Cerebellar nuclear complex (tissue), 1 donor: ENCODE data around the gene CIAO3.

ENCODE experiments used
- DNase-seq, 2 experiments: peaks; one replicate each; lab custom pipeline; 2025; lab: John Stamatoyannopoulos, UW

Gene CIAO3

DNA sequence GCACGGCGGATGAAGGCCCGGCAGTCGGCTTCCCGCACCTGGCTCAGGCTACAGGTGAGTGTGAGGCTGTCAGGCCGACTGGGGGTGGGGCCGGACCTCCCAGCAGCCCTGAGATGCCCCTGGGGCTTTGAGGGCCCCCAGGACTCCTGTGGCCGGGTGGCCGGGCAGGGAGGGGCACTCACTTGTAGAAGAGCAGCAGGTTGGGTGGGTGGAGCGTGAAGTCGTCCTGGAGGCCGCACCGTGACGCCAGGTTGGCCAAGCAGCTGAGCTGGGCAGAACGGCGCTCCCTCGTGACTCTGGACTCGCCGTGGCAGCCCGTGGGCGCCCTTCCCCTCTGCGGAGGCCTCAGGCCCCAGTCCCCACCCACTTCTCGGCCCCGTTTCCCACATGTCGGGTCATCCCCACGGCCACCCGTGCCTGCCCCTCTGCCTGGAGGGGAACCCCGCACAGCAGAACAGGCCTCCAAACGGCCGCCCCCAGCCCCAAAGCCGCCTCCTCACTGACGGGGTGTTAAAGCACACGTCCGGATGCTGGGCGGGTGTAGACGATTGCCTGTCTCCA is 34.5 kb upstream of the CIAO3 start:
- no peak for DNase-seq

DNA sequence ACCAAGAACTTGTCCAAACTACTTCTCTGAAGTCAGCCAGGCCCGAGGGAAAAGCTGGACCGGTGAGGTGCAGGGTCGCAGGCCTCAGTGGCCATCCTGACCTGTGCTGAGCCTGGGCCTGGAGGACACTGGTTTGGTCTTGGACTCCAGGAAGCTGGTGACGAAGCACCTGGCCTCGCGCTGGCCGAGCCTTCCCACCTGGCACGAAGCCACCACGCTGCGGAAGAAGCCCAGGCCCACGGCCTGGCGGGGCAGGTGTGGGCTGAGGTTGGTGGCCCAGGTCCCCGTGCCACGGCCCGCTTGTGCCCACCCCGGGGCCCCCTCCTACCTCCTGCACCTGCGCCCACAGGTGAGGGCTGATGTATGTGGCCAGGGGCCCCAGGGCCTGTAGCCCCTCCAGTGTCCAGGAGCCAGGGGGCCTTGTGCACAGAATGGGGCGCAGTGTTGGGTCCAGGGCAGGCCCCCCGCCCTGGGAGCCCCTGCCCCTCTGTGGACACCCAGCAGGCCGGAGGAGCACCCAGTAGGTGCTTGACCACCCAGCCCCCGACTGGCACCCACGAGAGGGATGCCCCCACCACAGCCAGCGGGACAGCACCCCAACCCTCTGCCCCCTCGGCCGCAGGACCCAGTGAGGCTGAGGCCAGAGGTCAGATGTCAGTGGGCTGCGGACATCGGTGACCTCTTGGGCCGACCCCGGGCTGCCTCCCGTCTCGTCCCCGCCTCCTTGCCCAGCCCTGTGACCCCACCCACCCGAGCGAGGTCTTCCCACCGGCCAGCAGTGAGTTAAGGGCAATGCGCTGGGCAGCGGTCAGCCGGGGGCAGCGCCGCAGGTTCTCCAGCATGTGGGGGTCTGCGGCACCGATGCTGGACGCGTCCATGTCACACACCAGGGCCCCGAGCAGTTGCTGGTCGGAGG is 33.5 kb upstream of the CIAO3 start:
- no peak for DNase-seq

DNA sequence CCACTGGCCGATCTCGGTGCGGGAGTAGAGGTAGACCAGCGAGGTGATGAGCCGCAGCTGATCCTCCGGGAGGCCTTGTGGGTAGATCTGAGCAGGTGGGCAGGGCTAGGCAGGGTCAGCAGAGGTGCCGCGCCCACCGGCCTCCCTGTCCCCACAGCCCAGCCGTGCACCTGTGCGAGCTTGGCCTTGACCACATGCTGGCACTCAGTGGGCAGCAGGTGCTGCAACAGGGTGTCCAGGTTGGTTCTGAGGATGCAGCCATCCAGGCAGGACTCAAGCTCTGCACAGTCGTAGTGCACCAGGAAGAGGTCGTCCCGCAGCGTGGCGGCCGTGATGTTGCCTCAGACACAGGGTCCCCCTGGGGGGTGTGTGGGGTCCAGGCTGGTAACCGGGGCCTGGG is 32.2 kb upstream of the CIAO3 start:
- DNase-seq, result no peak

DNA sequence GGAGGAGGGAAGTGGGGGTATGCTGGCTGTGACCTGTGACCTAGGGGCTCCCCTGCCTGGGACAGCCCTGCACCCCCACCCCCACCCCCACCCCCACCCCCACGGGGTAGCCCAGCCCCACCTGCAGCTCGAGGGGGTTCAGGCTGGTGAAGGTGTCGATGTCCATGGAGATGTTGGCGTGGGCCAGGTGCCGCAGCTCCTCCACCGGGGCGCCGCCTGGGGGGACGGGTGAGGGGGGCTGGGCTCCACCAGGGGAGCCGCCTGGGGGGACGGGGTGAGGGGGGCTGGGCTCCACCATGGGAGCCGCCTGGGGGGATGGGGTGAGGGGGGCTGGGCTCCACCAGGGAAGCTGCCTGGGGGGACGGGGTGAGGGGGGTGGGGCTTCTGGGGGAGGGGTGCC is 29.6 kb upstream of the CIAO3 start:
- DNase-seq, result no peak

DNA sequence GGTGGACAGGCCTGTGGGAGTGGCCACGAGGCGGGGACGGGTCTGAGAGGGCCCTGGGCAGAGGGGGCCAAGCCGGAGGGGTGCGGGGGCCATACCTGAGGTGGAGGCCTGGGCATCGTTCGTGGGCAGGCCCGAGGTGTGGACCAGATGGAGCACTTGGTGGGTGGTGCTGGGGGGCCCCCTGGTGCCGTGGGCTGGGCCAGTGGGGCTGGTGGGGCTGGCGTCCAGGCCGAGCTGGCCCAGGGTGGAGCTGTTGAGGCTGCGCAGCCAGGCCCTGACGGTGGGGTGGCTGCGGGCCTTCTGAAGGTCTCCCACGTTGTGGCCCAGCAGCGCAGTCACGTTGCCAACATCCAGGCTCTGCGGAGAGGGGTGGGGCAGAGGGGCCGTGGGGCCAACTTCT is 29.1 kb upstream of the CIAO3 start:
- no peak for DNase-seq

DNA sequence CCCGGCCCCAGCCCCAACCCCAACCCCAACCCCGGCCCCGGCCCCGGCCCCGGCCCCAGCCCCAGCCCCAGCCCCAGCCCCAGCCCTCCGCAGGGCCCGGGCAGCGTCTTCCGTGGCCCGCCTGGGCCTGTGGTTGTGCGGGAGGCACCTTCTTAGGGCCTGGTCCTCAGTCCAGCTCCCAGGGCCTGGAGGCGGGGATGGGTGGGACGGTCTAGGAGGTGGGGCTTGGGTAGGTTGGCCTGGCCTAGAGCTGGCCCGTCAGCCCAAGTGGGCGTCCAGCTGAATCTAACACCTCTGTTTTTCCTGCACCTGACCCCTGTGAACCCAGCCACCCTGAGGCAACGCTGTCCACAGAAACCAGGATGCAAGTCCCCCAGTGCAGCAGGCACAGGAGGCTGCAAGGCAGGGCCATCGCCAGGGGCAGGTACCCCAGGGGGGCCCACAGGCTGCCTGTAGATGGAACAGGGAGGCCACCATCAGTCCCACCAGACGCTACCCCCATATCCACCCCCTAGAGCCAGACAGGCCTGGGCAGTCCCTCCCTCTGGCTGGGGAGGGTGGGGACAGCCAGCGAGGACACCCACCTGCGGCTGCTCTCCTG is 28.5 kb upstream of the CIAO3 start:
- no peak for DNase-seq

DNA sequence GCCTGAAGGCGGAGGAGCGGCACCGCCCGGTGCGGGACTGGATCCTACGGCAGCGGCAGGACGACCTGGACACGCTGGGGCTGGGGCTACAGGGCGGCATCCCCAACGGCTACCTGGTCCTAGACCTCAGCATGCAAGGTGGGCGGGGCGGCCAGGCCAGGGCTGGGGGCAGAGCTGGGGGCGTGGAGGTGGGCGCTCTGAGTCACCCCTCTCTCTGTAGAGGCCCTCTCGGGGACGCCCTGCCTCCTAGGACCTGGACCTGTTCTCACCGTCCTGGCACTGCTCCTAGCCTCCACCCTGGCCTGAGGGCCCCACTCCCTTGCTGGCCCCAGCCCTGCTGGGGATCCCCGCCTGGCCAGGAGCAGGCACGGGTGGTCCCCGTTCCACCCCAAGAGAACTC is 27.6 kb upstream of the CIAO3 start:
- DNase-seq, result no peak

DNA sequence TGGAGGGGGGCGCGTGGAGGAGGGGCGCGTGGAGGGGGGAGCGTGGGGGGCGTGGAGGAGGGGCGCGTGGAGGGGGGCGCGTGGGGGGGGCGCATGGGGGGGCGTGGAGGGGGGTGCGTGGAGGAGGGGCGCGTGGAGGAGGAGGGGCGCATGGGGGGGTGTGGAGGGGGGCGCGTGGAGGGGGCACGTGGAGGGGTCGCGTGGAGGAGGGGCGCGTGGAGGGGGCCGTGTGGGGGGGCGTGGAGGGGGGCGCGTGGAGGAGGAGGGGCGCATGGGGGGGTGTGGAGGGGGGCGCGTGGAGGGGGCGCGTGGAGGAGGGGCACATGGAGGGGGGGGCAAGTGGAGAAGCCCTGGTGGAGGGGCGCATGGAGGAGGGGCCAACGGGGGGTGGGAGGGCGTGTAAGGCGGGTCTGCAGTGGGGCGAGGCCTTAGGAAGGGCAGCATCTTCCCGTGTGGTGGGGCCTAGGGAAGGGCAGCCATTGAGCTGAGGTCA is 27.0 kb upstream of the CIAO3 start:
- DNase-seq, result no peak

DNA sequence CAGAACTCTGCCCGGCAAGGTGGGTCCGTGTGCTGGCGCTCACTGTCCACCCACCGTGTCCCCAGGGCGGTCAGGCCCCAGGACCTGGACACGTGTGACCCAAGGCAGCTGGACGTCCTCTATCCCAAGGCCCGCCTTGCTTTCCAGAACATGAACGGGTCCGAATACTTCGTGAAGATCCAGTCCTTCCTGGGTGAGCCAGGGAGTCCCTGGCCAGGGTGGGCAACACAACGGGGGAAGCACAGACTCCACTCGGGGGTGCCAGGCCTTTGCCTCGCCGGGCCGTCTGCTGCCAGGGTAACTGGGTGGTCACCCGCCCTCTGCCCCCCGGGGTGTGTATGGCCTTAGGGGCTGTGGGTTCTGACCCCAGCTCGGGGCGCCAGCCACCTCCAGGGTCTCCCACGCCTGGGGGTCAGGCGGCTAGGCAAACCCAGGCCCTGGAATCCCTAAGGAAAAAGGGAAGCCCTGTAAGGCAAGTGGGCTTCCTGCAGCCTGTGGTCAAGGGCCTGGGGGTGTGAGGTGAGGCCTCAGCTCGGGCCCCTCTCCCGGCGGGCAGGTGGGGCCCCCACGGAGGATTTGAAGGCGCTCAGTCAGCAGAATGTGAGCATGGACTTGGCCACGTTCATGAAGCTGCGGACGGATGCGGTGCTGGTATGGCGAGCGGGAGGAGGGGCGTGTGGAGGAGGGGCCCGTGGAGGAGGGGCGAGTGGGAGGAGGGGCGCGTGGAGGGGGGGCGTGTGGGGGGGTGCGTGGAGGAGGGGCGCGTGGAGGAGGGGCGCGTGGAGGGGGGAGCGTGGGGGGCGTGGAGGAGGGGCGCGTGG is 26.2 kb upstream of the CIAO3 start:
- no peak for DNase-seq

DNA sequence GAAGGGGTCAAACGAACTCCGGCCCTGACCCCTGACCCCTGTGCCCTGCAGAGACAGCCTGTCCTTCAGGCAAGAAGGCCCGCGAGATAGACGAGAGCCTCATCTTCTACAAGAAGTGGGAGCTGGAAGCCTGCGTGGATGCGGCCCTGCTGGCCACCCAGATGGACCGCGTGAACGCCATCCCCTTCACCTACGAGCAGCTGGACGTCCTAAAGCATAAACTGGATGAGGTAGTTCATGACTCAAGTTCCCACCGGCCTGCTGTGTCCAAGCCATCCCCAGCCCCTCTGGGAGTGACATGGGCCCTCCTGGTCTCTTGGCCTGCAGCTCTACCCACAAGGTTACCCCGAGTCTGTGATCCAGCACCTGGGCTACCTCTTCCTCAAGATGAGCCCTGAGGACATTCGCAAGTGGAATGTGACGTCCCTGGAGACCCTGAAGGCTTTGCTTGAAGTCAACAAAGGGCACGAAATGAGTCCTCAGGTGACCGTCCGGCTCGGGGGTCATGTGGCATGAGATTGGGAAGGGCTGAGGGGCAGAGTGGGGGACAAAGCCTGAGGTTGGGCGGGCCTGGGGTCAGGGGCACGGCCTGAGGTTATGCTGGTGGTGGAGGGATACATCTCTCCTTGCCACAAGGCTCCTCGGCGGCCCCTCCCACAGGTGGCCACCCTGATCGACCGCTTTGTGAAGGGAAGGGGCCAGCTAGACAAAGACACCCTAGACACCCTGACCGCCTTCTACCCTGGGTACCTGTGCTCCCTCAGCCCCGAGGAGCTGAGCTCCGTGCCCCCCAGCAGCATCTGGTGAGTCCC is 25.4 kb upstream of the CIAO3 start:
- no peak for DNase-seq

DNA sequence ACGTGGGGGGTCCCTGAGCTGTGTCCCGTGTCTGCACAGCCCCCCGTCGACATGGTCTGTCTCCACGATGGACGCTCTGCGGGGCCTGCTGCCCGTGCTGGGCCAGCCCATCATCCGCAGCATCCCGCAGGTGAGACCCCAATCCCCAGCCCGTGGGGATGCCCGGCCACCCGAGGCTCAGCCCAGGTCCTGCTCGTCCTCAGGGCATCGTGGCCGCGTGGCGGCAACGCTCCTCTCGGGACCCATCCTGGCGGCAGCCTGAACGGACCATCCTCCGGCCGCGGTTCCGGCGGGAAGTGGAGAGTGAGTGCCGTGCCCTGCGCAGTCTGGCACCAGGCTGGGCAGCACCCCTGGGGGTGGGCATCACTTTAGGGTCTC is 24.7 kb upstream of the CIAO3 start:
- no peak for DNase-seq

DNA sequence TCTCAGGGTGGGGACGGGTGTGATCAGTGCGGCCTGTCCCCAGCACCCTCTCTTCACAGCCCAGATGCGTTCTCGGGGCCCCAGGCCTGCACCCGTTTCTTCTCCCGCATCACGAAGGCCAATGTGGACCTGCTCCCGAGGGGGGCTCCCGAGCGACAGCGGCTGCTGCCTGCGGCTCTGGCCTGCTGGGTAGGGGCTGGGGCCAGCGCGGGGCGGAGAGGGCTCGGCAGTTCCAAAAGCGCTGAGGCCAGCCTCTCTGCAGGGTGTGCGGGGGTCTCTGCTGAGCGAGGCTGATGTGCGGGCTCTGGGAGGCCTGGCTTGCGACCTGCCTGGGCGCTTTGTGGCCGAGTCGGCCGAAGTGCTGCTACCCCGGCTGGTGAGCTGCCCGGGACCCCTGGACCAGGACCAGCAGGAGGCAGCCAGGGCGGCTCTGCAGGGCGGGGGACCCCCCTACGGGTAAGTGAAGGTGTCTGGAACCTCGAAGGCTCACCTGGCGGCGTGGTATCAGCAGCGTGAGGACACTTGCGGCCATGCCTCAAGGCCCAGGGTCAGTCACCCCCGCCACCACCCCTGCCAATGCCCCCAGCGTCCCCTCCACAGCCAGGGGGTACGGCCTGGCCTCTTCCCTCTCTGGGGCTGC is 24.2 kb upstream of the CIAO3 start:
- DNase-seq, result no peak

DNA sequence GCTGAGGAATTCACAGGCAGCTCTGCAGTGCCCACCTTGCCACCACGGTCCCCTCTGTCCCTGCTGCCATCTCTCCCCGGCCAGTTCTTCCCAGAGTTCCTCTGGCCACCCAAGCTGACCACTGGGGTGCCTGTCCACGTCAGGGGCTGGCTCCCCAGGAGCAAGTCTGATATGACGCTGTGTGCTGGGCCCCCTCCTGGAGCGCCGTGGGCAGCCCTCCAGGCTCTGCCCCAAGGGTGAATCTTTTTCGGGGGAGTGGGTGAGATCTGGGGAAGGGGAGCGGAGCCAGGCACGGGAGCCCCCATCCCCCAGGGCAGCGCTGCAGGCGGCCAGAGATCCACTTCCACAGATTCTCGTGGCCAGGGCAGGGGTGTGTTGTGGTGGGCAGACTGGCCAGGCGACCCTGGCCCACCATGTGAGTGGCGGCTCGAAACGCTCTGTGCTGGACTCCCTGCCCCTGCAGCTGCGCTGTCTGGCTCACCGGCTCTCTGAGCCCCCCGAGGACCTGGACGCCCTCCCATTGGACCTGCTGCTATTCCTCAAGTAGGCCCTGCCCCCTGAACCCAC is 23.5 kb upstream of the CIAO3 start:
- DNase-seq, result no peak

DNA sequence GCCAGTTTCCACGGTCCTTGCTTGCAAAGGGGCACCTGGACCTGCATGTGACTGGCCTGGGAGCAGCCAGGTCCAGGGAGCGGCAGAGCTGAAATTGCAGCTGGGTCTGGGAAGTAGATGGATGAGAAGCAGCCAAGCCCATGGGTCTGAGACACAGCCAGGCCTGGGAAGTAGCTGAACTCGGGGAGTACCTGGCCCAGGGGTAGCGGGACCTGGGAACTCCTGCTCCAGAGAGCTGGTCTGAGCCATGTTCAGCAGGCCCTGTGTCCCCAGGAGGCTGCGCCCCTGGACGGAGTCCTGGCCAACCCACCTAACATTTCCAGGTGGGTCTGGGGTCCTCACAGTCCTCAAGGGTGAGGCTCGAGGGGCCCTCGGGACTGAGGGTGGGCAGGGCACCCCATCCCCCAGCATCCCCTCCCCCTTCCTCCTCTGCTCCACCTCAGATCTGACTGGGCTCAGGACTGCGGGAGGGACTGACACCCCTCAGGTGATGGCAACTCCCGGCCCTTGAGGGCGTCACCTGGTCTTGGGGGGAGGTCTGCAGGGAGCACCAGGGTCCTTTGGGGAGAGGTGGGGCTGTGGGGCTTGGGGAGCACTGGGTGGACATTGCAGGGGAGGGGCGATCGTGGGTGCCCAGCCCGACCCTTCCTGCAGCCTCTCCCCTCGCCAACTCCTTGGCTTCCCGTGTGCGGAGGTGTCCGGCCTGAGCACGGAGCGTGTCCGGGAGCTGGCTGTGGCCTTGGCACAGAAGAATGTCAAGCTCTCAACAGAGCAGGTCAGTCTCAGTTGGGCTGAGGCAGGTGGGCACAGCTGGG is 22.8 kb upstream of the CIAO3 start:
- DNase-seq, result no peak

DNA sequence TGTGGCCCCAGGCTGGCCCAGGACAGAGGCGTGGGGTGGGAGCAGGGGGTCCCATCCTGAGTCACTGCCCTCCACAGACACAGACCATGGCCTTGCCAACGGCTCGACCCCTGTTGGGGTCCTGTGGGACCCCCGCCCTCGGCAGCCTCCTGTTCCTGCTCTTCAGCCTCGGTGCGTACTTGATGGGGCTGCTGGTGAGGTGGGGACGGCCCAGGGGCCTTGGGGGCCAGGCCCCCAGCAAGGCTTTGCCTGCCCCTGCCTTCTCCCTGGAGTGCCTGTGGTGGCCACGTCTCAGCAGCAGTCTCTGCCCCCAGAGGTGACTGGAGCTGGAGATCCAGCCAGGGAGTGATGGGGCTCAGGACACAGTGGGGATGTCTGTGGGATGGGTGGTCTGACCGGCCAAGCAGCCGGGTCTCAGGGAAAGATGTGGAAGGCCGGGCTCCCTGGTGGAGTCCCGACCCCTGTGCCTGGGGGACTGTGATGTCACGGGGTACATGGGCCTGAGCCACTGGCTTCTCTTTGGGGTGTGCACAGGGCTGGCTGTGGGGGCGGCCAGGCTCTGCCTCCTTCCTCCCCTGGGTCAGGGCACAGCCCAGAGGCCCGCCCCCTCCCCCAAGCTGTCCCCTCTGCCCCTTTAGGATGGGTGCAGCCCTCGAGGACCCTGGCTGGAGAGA is 21.9 kb upstream of the CIAO3 start:
- DNase-seq, result no peak

DNA sequence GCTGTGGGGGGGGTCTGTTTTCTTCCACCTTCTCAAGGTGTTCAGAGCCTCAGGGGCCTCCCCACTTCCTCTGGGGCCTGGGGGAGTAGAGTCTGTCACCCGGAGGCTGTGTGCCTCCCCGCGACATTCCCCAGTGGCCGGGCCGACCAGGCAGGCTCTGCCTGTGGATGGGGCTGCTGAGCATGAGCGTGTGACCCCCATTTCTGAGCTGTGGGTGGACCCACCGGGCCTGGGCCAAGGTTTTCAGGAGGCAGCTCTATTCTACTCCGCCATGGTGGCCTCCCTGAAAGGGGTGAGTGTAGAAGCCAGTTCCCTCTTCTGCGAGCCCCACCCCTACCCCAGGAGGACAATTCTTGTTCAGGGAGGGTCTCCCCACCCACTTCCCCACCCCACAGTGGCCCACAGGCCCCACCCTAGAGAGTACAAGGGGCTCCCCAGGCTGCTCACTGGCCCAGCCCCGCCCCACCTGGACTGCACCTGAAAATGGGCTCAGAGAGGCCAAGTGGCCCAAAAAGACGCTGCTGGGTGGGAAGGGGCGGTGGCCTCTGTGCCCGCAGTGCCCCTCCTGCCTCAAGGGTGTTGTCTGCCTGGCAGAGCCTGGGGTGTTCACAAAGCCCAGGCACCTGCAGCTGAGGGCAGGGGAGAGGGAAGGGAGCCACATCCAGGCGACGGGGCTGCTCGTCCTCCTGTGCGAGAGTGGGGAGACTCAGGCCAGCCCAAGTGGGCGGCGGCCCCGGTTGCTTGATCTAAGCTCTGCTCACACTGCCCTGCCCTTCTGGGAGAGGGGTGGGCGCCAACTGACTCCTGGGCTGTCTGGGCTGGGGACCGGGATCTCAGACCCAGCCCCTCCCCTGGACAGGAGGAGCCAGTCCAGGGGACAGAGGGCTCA is 21.1 kb upstream of the CIAO3 start:
- DNase-seq, result no peak

DNA sequence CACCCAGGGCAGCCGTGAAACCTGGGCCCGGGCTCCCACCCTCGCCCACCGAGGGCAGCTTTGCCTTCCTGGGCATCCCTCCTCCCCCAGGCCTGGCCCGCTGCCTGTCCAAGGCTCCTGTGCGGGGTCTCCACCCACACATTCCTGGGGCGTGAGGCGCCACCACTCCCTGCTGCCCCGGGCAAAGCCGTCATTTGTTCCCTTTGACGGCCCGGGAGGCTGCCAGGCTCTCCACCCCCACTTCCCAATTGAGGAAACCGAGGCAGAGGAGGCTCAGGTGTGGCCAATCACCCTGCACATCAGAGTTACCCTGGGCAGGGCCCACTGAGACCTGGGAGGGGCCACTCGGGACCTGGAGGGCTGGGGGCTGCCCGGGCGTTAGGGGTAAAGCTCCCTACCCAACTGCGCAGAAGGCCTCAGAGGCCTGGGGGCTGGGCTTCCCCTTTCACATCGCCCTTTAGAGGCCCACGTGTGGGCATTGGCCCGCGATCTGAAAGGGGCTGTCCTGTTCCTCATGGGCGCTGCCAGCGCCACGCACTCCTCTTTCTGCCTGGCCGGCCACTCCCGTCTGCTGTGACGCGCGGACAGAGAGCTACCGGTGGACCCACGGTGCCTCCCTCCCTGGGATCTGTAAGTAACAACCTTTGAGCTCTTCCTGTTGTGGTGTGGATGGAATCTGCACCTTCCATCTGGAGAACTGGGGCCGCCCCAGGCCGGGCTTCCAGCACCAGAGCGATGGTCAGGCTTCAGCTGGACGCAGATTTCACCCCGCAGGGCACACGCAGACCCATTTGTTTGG is 19.9 kb upstream of the CIAO3 start, which contains the start of gene MSLN:
Gene MSLN, plus strand, starts transcription at position 190 of the 799 bp plus-strand sequence. CDS start 1,947 bp downstream, outside the sequence.
- DNase-seq, result no peak
